ENCODE data around the gene UBE2I.
"Not testable (repeated sequence)": the region's sequence is repeated elsewhere in the genome, so short reads cannot be mapped to it uniquely, and the experiment has no call there.

UBE2I gene

DNA sequence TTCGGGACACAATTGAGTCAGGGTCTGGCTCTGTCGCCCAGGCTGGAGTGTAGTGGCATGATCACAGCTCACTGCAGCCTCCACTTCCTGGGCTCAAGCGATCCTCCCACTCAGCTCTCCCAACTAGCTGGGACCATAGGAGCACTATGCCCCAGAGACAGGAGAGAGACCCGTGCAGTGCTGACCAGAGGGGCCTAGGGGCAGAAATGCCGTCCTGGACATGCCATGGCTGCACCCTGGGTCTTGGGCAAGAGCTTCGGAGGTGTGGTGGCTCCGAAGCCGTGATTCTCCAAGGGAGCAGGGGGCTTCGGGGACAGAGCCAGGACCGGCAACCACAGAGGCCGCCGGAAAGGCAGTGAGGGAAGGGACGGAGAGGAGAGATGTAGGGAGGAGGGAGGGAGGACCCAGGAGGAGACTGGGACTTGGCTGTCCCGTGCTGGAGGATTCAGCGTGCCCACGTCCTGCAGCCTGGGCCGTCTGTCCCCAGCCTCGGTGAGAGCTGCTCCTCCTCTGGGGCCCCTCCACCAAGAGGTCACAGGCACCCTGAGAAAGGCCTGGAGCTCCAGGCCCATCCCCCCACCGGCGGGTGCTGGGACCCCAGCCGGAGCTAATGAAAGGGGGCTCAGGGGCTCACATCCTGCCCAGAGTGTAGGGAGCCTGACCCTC, 31.7 kb upstream of the UBE2I start:
- no peak for DNase-seq (ENCODE audit: low spot score)

DNA sequence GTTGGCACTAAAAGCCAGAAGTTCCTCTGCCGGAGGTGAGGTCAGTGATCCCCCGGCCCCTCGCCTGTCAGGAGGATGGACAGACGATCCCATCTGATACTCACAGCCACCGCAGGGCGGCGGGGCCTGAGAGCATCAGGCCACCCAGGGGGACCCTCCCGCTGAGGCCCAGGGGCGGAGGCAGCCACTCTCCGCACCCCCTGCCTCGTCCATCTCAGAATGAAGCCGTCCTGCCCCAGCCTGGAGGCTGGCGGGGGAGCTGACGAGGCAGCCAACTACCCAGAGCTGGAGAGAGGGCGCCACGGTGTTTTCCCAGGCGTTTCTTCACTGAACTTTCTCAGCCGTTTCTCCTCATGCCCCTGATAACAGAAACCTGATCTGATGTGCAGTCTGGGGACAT, 31.0 kb upstream of the UBE2I start:
- DNase-seq (ENCODE audit: low spot score) = no peak

DNA sequence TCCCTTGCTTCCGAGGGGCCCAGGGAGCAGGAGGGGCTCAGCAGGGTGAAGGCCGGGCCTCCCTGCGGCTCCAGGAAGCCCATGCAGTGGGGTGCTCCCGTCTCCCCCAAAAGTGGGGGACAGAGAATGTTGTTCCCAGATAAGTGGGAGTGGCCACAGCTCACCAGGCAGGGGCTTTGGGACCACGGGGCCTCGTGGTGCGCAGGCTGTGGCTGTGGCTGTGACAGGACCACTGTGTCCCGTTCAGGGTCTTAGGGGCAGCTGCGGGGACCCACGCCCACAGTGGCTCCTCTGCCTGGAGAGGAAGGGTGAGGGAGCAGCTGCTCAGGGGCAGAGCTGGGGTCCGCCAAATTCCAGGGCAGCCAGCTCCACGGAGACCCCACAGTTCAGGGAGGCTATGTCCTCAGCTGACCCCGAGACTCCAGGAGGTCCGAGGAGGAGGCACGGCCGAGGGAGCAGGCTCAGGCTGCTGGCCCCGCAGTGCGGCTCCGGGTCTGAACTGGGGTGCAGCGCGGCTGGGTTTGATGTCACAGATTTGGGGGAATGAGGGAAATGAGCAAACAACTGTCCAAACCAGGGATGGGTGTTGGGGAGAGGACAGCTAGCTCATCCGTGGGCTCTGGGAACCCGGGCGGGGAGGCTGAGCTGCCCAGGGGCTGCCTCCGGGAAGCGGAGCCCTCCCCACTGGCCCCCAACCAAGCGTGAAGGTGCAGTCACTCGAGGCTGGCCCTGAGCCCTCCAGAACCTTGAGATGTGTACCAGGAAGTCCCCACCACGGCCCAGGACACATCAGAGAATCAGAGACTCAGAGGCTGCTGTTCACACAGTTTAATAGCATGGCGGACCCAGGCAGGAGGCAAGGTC, 30.1 kb upstream of the UBE2I start:
- DNase-seq (ENCODE audit: low spot score) = no peak

DNA sequence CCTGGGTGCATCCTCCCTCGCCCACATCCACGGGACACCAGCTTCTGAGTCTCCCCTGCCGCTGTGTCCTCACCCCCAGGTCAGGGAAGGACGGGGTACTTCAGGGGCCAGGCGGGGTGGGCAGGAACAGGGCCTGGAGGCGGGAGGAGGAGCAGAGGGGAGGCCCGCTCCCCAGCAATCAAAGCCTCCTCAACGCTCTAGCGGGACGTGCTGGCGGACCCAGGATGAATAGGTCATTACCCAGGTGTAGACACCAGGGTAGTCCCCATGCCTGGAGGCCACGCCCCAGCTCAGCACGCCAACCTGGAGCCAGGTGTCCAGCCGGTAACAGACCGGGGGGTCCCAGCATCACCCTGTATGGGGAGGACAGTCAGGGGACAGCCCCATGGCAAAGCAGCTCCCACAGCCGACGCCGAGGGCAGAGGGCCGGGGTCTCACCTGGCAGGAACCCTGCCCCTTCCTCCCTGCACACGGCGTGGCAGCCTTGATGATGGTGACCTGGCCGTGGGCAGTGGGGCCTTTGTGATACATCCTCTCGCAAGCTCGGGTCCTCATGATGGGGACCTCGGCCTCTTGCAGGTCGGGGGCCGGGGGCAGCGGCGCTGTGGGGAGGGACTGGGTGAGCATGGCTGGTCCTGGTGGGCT, 29.4 kb upstream of the UBE2I start:
- DNase-seq (ENCODE audit: low spot score) = no peak

DNA sequence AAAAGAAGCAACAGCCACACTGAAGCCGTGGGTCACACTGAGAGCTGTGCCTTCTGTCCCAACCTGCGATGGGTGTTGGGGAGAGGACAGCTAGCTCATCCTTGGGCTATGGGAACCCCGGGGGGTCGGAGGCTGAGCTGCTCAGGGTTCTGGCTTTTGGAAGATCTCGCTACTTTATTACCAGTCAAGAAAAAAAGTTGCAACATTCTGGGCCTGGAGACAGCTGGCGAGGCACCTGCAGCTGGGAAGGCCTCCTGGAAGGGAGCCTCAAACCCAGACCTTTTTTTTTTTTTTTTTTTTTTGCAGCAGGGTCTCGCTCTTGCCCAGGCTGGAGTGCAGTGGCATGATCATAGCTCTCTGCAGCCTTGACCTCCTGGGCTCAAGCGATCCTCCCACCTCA, 28.7 kb upstream of the UBE2I start:
- no peak for DNase-seq (ENCODE audit: low spot score)

DNA sequence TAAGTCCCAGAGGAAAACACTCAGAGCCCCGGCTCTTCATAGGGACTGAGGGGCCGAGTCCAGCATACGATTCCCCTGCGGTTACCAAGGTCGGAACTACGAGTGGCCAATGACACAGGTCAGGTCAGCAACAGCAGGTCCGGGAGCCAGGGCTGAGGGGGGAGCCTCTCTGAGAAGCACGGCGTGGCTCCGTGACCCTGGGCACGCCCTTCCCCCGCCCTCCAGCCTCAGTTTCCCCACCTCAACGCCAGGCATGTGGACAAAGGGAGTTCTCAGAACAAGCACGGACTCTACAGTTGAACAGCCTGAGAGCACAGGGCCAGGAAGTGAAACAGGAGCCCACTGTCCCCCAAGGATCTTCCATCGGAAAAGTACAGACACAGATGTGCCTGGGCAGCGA, 27.9 kb upstream of the UBE2I start:
- DNase-seq (ENCODE audit: low spot score) = no peak

DNA sequence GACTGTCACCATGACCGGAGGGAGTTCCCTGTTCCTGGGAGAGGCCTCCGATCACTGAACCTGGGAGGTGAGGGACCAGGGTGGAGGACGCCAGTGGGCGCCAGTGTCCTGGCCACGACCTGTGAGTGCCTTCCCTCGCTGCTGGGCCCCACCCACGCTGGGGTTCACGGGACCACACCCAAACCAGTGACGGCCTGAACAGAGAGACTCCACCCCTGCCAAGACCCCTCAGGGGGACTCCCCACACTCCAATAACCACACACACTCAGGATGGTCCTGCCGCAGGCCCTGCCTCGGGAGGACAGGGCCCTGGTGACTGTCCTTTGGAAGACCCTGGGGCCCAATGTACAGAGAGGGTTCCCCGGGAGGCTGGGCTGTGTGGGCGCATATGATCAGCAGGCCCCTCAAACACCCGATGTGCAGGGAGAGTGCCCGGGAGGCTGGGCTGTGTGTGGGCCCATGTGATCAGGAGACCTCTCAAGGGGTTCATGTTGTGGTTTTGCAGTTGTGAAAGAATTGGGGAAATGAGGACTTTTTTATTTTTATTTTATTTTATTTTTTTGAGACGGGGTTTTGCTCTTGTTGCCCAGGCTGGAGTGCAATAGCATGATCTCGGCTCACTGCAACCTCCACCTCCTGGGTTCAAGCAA, 27.0 kb upstream of the UBE2I start:
- DNase-seq (ENCODE audit: low spot score) = no peak

DNA sequence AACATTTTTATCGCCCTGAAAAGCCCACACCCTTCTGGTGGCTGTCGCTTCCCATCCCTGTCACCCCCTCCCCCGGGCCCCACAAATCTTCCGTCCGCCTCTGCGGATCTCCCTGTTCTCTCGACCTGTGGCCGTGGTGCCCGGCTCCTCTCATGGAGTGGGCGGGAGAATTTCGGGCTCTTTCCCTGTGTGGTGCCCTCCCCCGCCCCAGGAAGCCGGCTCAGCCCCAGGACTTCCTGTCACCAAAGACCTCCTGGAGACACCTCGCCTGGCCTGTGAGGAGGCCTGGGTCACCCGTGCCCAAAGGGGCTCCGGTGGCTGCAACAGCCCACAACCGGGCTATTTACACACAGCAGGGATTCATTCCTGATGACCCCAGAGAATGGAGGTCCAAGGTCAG, 26.1 kb upstream of the UBE2I start:
- DNase-seq (ENCODE audit: low spot score) = no peak

DNA sequence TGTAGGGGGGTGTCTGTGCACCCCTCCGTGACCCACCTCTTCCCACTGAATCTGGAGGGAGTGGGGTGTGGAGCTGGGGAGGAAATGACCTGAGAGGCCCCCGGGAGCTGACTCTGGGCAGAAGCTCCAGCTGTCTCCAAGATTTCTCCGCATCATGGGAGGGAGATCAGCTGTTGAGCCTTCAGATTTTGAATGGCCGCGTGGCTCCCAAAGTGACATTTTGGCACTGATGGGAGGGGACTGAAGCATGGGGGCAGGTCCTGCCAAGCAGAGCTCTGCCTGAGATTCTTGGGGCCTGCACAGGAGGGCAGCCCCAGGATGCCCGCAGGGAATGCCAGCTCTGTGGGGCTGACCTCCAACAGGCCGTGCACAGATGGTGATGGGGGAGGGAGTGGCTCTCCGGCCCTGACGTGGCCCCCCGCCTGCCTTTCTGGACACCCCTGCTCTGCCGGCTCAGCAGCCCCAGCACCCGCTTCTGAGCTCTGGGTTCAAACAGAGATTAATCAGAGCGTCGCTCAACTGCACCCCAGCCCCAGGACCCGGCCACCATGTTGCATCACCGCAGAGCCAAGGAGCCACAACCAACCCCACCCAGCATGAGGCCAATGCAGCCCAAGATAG, 25.3 kb upstream of the UBE2I start:
- no peak for DNase-seq (ENCODE audit: low spot score)

DNA sequence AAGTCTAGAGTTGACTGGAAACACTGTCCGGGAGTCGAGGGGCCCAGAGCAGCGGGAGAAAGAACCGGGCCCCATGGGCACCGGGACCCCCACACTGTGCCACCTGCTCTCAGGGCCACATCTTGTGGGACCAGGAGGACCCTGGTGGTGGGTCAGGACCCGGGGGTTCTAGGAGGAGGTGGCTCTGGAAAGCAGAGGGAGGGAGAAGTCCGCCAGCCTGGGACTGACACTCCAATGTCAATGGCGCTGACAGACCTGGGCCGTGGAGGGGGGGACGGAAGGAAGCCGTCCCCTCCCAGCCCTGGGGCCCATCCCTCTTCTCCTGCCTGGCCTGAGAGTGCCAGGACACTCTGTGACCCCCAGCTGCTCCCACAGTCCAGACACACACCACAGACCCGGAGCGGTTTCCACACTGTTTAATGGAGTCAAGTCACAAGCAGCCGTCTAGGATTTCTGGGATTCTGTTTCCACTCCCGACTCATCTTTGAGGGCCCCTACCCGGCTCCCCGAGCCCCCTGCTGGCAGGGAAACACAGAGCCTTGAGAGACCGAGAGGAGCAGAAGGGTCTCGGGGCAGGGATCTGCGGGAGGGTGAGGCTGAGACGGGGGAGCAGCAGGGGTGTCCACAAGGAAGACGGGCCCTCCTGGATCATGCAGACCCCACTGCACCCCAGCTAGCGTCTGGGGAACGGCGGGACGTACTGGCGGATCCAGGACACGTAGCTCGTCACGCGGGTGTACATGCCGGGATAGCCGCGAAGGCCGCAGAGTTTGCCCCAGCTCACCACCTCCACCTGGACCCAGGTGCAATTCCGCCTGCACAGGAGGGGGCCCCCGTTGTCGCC, 23.5 kb upstream of the UBE2I start:
- no peak for DNase-seq (ENCODE audit: low spot score)

DNA sequence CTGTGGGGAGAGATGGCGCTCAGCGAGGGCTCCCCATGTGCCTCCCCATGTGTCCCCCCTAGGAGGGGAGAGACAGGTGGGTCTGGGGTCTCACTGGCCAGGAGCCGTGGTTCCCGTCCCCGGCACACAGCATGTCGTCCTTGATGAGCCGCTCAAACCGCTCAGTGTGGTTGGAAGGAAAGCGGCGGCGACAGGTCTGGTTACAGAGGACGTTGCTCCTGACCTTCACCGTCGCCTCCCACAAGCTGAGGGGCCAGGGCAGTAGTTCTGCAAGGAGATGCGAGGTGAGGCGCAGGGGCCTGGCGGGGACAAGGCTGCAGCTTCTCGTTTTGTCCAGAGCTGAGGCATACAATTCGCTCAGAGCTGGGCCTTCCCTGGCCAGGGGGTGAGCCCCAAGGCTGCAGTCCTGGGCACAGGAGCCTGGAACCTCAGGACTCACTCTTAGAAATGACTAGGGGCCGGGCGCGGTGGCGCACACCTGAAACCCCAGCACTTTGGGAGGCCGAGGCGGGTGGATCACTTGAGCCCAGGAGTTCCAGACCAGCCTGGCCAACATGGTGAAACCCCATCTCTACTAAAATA, 22.8 kb upstream of the UBE2I start:
- no peak for DNase-seq (ENCODE audit: low spot score)

DNA sequence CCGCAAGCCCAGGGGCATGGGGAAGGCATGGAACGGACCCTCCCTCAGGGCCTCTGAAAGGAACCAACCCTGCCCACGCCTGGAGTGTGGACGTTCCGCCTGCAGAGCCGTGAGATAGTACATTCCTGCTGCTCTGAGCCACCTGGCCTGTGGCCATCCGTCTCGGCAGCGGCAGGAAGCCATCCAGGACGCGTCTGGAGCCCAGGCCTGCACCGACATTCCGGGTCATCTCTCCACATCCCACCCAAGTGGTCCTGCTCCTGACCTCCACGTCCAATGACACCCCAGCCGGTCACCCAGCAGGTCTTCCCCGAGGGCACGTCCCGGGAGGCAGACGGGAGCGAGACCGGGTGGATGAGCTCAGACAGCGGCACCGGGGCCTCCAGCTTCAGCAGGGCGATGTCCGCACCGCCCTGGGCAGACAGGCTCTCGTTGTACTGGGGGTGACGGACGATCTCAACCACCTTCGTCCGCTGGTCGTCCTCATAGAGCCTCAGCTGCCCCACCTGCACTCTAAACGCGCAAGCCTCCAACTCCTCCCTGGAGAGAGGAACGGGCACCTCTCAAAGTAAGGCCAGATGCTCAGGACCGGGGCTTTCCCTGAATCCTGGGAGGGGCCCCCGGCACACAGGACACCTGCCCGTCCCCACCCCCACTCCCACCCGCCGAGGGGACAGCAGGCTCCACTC, 21.3 kb upstream of the UBE2I start:
- no peak for DNase-seq (ENCODE audit: low spot score)

DNA sequence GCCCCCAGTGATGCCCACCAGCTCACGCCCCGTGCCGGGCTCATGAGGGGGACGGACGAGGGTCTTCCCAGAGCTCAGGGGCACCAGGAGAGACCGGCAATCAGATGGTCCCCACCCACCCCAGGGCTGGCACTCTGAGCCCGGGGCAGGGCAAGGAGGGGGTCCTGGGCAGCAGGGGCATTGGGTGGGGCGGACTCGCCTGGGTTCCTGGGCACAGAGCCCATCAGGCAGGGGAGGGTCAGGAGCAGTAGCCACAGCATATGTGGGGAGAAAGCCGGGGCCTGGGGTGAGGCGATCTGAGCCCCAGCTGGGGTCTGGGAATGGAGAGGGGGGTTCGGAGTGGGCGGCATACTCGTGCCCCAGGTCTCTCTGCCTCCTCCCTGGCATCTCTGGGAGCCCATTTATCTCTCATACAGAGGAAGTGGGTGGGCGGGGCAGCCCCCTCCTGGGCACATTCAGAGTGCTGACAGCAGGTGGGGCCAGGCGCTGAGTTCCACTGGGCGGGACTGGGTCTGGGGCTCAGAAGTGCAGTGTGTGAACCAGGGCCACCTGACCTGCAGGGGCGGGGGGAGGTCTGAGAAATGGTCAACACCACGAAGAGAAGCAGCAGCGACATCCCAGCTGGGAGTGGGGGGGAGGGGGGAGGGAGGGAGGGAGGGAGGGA, 20.5 kb upstream of the UBE2I start:
- DNase-seq (ENCODE audit: low spot score) = no peak

DNA sequence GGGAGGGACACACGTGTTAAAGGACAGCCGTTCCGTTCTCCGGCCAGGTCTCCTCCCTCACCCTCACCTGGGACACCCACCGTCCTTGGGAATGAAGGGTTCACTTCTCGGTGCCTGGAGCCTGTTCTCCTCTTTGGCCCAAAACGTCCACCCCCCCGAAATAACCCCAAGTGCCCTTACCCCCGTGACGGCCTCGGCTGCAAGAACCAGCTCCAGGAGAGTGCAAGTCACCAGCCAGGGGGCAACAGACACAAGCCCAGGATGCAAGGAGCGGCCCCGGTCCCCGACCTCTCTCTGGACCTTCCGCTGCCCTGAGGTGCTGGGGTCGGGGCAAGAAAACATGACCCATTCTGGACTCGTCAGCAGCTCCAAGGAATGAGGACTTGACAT, 20.0 kb upstream of the UBE2I start:
- DNase-seq (ENCODE audit: low spot score) = no peak

DNA sequence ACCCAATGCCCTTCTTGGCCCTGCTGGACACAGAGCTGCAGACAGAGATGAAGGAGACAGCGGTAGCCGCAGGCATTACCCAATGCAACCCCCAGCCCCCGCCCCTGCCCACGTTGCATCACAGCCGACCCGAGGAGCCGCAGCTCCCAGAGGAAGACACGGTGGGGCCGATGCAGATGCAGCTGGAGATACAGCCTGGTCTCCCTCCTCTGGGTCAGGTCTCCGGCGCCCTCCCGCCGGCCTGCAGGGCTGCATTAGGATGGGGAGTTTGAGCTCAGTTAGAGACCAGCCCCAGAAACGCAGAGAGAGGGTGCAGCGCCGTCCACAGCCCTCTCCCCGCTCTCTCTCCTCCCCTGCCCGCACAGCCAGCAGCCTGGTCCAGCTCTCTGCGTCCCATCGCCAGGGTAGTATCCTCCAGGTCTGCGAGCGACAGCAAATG, 19.4 kb upstream of the UBE2I start:
- DNase-seq (ENCODE audit: low spot score) = no peak

DNA sequence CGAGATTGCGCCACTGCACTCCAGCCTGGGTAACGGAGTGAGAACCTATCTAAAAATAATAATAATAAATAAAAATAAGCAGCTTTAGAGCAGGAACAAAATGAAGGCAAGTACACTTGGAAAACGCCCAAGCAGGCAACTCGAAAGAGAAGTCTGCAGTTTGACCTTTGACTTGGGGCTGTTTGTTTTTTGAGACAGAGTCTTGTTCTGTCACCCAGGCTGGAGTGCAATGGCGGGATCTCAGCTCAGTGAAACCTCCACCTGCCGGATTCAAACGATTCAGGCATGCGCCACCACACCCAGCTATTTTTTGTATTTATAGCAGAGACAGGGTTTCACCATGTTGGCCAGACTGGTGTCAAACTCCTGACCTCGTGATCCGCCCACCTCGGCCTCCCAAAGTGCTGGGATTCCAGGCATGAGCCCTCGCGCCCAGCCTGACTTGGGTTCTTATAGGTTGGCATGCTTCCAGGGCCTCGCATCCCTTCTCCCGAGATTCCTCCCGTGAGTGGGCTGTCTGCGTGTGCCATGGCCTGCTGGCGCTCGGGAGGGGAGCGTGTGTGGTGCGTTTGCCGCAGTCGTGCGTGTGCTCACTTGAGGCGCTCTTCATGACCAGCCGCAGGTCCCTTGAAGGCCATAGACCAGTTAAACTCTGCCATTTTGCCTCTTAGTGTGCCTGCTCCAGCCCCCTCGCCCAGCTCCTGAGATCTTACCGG, 18.4 kb upstream of the UBE2I start:
- no peak for DNase-seq (ENCODE audit: low spot score)

DNA sequence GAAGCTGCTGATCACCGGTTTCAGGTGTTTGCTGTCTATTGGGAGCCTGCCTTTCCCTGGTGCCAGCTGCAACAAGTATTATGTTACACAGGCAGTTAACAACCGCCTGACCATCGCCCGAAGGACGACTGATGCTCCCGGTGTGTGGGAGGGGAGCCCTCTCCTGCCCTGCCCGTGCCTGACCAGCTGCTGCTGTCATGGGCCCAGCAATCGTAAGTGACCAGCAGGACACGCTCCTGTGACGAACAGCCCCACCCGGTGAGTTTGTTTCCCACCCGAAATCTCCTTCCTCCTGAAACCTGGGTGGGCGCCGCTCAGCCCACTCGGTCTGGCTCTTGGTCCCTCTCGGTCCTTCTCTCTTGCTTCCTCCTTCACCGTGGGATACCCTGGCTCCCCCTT, 17.9 kb upstream of the UBE2I start:
- no peak for DNase-seq (ENCODE audit: low spot score)

DNA sequence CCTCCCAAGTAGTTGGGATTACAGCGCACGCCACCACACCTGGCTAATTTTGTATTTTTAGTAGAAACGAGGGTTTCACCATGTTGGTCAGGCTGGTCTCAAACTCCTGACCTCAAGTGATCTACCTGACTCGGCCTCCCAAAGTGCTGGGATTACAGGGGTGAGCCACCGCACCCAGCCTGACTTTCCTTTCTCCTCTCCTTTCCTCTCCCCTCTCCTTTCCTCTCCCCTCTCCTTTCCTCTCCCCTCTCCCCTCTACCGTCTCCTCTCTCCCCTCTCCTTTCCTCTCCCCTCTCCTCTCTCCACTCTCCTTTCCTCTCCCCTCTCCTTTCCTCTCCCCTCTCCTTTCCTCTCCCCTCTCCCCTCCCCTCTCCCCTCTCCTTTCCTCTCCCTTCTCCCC, 17.2 kb upstream of the UBE2I start:
- DNase-seq (ENCODE audit: low spot score) = not testable (repeated sequence)

DNA sequence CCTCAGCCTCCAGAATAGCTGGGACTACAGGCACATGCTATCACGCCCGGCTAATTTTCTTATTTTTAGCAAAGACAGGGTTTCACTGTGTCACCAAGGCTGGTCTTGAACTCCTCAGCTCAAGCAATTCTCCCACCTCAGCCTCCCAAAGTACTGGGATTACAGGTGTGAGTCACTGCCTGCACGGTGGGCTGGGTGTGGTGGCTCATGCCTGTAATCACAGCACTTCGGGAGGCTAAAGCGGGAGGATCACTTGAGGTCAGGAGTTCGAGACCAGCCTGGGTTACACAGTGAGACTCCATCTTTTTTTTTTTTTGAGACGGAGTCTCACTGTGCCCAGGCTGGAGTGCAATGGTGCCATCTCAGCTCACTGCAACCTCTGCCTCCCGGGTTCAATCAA, 16.6 kb upstream of the UBE2I start:
- DNase-seq (ENCODE audit: low spot score) = not testable (repeated sequence)
